Psoas muscle (tissue), 8 donors: ENCODE measurements around the gene CYP3A4. TPM values are rescaled to one million over a fixed set of nuclear protein-coding genes. Genes with fewer than 3 reads are reported as not detected.

ENCODE experiments used
- ATAC-seq, 4 donors: fragments of 200-7000 bp; cut with Tn5 transposase; one replicate each; pipeline ENCODE4 v1.9.1; 2020; ENCODE audit warnings: moderate library complexity in 3 of 4, mild to moderate bottlenecking in 2 of 4
- DNase-seq, 2 donors: peaks; one replicate each; pipeline ENCODE4 v3.0.0-alpha.2; 2020
- H3K27ac ChIP-seq: fragments of 200-600 bp; one replicate; pipeline ENCODE4 v1.8.0; 2022
- H3K27me3 ChIP-seq, 3 donors: fragments of 200-600 bp in 1 of 3; one replicate each; pipeline versions ENCODE4 v1.6.1 to v1.8.0; 2013 to 2022; ENCODE audit warnings: low read length in 2 of 3, mild to moderate bottlenecking in 2 of 3, moderate library complexity in 1 of 3; ENCODE audit not compliant: insufficient read depth in 3 of 3
- H3K36me3 ChIP-seq, 2 donors: fragments of 200-600 bp in 1 of 2; one replicate each; pipeline versions ENCODE4 v1.6.1 to v1.8.0; 2013 to 2022; ENCODE audit warnings: low read depth in 1 of 2, mild to moderate bottlenecking in 1 of 2, moderate library complexity in 1 of 2; ENCODE audit not compliant: insufficient read depth in 1 of 2
- H3K4me1 ChIP-seq: fragments of 200-600 bp; one replicate; pipeline ENCODE4 v1.8.0; 2022
- H3K4me3 ChIP-seq: fragments of 200-600 bp; one replicate; pipeline ENCODE4 v1.8.0; 2022; ENCODE audit warnings: mild to moderate bottlenecking
- H3K9me3 ChIP-seq: fragments of 200-600 bp; one replicate; pipeline ENCODE4 v1.8.0; 2022
- CTCF ChIP-seq: fragments of 200-600 bp; IDR thresholded peaks from one replicate; pipeline ENCODE4 v1.8.0; 2022; ENCODE audit warnings: antibody characterized with exemption
- WGBS, 3 donors: extraction: QIAGEN DNeasy Blood & Tissue Kit; methylation state at CpG; one replicate each; pipeline versions ENCODE4 v1.1.6 to v1.1.7; 2013; 5-methylcytosine and 5-hydroxymethylcytosine counted together
- intact Hi-C, 2 donors: fragments of 100-400 bp; cut with DNase I; formaldehyde crosslinking; loops; one replicate each; pipeline versions ENCODE4 v1.11.0 to v1.14.2; 2022
- polyA plus RNA-seq, 3 donors: library from polyadenylated mRNA; stranded (reverse); fragments of 200-250 nt; gene quantifications; one replicate each; pipeline ENCODE4 v1.2.3, GENCODE V29; 2013
- total RNA-seq, 4 donors: library from RNA; stranded (reverse); fragmentation: NEBNext Ultra II Directional in 2 of 4; extraction: Animal tissue kit (Norgen Biotek cat#: 25700) in 2 of 4; gene quantifications; one replicate each; pipeline versions ENCODE4 v1.2.1 to v1.2.4, GENCODE V29; 2021 to 2023
- donor health status: healthy with polysubstance abuse.
- donor health status: DM: no; HTN: no; CAD: no; lungs with moderate emphysema.
- donor health status: Bipolar disorder and iron deficiency.
- donor health status: healthy.
- donor health status: DM: yes; HTN: yes; CAD: no.
- donor health status: DM: no; HTN: no; CAD: no.
- donor health status: DM: no; HTN: no; CAD: no.
- donor health status: DM: yes; HTN: yes; CAD: no.

CYP3A4 gene
- total and polyA plus RNA-seq, 7 donors = 0.08 to 4.2 (median 0.30) TPM; not detected in 1

GRCh38 chr7:99719996-99720769 lies 63.8 kb downstream of the CYP3A4 start:
- Histone ChIP-seq H3K27ac (no peak overlapping the region), H3K27me3 (no peaks in the 10 kb centered on the region), H3K4me1 (no peaks in the 10 kb centered on the region), H3K9me3 (peaks cover 6% of the 10 kb centered on the region), H3K4me3 (no peak overlapping the region), H3K36me3 (no peaks in the 10 kb centered on the region)
- WGBS, 3 donors = 58 to 67% (median 66%) methylated on average over 4 of the region's 4 CpGs
- intact Hi-C loops = loop anchor here in 1 of 2 donors (10.0 kb wide), 1 partner anchor 1615 kb away; no protein-coding TSS in a partner anchor
- no peak for DNase-seq
- ATAC-seq = no peak
- no peak for TF ChIP-seq CTCF

- H3K4me1 ChIP-seq = no peaks in the 10 kb centered on the region
- no peak overlapping the region for H3K27ac ChIP-seq
- intact Hi-C loops = loop anchor here in 1 of 2 donors (10.0 kb wide), 1 partner anchor 1621 kb away; no protein-coding TSS in a partner anchor
- no peak overlapping the region for H3K4me3 ChIP-seq
- H3K36me3 ChIP-seq = peaks cover 0 to 2% of the 10 kb centered on the region in 2 donors
- 69 to 78% (median 75%) methylated on average over 3 of the region's 3 CpGs for WGBS, 3 donors
- H3K27me3 ChIP-seq = no peaks in the 10 kb centered on the region
- peaks cover 5% of the 10 kb centered on the region for H3K9me3 ChIP-seq
- no peak for TF ChIP-seq CTCF
- ATAC-seq (no peak), DNase-seq (no peak)
Measured at GRCh38 chr7:99713995-99714570, 69.9 kb downstream of the CYP3A4 start.

GRCh38 chr7:99709838-99710578 lies 74.0 kb downstream of the CYP3A4 start:
- Histone ChIP-seq H3K36me3 (peaks cover 0 to 17% of the 10 kb centered on the region in 2 donors), H3K4me1 (no peaks in the 10 kb centered on the region), H3K27me3 (no peaks in the 10 kb centered on the region), H3K9me3 (peaks cover 17% of the 10 kb centered on the region), H3K4me3 (no peak overlapping the region), H3K27ac (no peak overlapping the region)
- 67 to 75% (median 70%) methylated on average over 2 of the region's 2 CpGs for WGBS, 3 donors
- intact Hi-C loops = loop anchor here in 1 of 2 donors (10.0 kb wide), 1 partner anchor 1625 kb away; no protein-coding TSS in a partner anchor
- TF ChIP-seq CTCF = no peak
- peak in 2 of 4 donors; percentile 50 to 64 for ATAC-seq
- DNase-seq = no peak

- Histone ChIP-seq H3K9me3 (peaks cover 17% of the 10 kb centered on the region), H3K27ac (no peak overlapping the region), H3K4me1 (no peaks in the 10 kb centered on the region), H3K36me3 (peaks cover 0 to 17% of the 10 kb centered on the region in 2 donors), H3K27me3 (no peaks in the 10 kb centered on the region), H3K4me3 (no peak overlapping the region)
- no peak for DNase-seq
- no peak for ATAC-seq
- no peak for TF ChIP-seq CTCF
- WGBS, 3 donors = 91 to 99% (median 92%) methylated on average over 2 of the region's 2 CpGs
- intact Hi-C loops = no loop called here
Measured at GRCh38 chr7:99709260-99709659, 74.7 kb downstream of the CYP3A4 start.
